NCI-H128 (cell line): ENCODE results near the gene CNOT6L.
A peak's percentile ranks its signal among the peaks of the same experiment; 100 is the strongest.
"Not testable (repeated sequence)": the region's sequence is repeated elsewhere in the genome, so short reads cannot be mapped to it uniquely, and the experiment has no call there.

Experiments used
- DNase-seq: peaks from one replicate; lab custom pipeline; 2025; ENCODE audit not compliant: unreplicated experiment; lab: John Stamatoyannopoulos, UW

The CNOT6L gene

DNA sequence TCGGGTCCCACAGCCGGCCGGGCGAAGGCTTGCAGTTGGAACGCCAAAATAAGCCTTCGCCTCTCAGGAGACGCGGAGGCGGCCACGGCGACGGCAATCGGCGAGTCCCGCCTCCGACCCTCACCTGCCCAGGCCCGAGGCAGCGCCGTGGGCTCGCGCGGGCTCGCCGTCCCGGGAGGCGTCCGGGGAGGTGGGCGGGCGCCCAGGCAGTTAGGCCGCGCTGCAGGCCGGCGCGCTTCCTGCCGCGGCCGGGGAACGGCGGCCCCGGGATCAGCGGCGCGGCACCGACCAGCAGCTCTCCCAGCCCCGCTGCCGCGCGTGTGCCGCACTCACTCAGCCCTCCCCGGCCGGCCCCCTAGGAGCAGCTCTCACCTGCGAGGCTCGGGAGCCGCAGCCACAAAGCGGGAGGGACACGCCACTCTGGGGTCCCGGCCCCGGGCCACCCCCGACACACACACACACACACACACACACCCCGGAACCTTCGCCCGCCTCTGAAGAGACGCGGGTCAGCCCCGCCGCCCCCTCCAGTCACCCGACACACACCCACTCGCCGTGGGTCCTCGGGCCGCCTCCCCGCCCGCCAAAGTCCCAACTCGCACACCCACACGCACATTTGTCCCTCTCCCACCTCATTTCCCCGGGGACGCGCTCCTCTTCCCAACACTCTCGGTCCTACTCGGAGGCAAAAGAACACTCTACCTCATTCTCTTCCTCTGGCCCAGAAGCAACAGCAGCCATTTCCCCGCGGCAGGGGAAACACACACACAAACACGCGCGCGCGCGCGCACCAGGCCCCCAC lies at the start of gene CNOT6L:
CNOT6L (minus strand) TSS at position 767 of the 802 bp plus-strand sequence; CDS start at position 707, 60 bp downstream.
- no peak for DNase-seq

DNA sequence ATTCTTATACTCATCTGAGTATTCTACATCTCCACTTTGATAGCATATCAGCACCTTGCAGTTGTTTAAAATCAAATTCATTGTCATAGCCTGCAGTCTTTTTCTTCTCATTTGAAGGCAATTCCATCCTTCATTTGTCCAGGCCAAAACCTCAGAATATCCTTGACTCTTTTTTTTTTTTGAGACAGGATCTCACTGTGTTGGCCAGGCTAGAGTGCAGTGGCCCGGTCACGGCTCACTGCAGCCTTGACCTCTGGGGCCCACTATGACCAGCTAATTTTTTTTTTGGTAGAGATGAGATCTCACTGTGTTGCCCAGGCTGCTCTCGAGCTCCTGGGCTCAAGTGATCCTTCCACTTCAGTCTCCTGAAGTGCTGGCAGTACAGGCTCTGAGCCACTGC lies 46.1 kb upstream of the CNOT6L start:
- no peak for DNase-seq

DNA sequence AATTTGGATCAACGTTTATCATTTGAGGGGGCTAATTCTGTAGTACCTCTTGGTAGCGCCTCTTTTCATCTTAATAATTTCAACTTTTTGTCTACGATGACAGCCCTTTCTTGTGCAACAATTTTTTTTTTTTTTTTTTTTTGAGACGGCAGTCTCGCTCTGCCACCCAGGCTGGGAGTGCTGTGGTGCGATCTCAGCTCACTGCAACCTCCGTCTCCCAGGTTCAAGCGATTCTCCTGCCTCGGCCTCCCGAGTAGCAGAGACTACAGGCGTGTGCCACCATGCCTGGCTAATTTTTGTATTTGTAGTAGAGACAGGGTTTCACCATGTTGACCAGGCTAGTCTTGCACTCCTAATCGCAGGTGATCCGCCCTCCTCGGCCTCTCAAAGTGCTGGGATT lies 44.2 kb upstream of the CNOT6L start:
- not testable (repeated sequence) for DNase-seq

DNA sequence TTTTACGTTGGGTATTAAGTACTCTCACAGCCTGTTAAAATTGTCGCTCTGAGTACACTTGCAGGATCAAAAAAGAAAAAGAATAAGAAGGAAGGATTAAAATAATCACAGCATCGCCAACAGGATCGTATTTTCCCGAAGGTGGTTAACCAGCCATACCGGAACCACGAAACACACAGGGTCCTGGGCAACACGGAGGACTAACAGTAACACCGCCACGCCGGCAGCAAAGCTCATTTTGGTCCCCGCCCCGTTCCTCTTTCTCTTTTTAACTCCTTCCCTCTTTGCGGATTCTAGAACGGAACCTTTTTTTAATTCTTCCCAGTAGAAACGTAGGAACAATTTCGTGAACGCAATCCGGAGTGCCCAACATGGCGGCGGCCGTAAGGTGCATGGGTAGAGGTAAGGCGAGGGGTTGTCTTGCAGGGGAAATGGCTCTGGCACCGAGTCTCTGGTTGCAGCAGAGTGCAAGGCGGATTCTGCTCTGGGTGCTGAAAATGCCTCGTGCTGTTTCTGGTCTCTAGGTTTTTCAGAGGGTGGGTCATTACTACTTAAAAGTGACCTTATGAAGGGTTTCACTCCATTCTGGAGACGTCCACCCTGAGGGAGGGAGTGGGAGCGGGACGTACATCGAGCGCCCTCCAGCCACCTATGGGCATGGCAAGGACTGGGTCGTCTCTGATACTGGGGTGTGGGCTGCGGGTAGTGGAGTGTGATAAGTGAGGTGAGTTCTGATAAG lies 43.5 kb upstream of the CNOT6L start, which contains the start of gene MRPL1:
MRPL1 (plus strand) TSS at position 353 of the 739 bp plus-strand sequence; CDS start at position 372, 19 bp downstream.
- DNase-seq = peak; percentile 66

DNA sequence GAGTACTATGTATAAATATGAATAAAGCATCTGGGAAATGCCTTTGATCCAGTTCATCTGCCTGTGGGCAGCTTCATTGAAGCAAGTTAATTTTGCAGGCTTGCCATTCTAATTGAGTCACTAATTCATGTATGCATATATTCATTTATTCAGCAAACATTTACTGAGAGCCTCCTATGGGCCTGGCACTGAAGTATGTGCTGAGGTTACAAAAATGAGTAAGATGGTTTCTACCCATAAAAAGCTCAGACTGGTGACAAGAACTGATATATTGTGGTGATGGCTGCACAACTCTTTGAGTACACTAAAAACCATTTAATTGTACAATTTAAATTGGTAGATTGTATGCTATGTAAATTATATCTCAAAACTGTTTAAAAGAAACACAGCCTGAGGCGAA lies 42.3 kb upstream of the CNOT6L start:
- DNase-seq = no peak

DNA sequence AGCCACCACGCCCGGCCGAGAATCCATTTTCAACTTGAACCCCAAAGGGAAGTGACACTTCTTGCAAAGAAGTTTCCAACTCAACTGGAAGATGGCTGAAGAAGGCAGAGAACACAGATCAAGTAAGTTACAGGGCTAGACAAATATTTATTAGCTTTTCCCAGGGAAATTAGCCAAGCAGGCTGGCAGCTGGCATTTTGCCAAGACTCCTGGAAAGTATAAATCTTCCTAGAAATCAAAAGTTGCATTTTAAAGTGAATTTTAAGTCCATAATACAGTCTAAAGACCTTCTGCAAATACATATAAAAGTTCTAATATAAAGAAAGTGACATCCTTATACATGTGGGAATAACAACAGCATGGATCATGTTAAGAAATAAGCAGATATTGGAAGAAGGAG lies 40.1 kb upstream of the CNOT6L start:
- DNase-seq = no peak

DNA sequence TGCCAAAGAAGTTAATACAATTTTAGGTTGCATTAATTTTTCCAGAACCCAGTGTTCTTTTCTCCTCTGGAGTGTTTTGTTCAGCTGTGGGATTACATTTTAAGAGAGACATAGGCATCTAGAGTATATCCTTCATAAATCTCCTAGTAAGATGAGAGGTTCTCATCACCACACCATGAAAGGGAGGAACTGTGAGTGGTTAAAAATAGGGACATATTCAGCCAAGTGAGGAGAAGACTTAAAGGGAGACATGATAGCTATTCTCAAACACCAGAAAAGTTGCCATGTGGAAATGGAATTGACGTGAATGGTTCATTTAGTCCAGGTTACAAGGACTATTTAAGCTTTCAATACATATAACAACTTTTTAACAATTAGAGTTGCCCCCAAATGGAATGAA lies 37.0 kb upstream of the CNOT6L start:
- no peak for DNase-seq

DNA sequence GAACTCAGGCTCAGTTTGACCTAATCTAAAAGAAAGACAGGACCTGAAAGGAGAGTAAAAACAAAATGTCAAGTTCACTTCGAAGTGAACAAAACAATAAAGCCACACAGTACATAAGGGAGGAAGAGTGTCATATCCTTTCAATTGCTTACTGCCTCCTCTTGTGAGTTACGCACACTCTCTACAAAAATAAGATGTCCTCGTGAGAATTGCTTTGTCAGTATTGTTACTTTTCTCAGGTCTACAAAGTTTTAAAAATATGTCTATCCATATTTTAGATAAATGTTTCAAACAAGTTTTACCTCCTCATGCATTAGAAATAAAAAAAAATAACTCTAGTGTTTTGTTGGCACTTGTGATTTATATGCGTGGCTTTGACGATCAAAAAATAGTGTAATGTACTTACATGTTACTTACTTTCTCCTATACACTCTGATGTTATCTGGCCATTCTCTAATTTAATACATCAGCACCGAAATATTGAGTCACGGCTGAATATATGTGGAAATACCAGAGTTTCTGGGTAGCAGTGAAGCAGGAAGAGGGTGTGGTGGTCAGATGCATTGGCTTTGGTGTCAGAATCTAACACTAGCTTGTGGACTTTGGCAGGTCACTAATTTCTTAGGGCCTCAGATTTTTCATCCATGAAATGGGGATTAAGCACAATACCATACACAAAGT lies 35.4 kb upstream of the CNOT6L start:
- DNase-seq = no peak

DNA sequence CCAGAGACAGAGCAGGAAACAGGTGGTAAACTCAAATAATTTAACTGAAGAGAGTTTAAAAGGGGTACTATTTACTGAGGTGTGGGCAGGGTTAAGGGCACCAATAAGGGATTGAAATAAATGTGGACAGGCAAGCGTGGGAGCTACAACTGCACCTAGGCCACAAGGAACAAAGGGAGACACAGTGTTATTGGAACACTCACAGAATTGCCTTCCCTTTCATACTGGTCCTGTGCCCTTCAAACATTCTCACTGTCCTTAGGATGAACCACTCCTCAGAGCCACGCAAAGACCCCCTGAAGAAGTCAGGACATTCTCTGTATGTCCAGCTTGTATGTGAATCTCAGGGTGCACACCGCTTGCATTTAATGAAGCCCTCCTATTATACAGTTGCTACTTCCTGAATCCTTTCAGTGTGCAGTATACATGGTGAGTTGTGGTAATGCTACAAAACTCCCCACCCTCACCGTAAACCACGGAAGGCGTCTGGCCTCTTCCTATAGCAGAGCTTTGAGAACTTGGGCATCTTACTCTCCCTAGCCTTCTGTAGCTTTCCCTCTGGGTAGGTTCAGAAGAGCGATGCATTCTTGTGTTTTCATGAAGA lies 33.8 kb upstream of the CNOT6L start:
- DNase-seq = no peak

DNA sequence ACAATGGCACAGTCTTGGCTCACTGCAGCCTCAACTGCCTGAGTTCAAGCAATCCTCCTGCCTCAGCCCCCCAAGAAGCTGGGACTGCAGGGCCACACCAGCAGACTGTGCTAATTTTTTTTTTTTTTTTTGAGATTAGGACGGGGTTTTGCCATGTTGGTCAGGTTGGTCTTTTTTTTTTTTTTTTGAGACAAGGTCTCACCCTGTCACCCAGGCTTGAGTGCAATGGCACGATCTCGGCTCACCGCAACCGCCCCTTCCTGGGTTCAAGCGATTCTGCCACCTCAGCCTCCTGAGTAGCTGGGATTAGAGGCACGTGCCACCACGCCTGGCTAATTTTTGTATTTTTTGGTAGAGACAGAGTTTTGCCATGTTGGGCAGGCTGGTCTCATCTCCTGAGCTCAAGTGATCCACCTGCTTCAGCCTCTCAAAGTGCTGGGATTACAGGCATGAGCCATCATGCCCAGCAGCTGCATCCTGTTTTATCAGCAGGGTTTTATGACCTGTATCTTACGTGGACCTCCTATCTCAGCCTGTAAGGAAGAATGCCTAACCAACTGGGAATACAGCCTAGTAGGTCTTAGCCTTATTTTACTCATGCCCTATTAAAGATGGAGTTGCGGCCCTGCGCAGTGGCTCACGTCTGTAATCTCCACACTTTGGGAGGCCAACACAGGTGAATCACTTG lies 30.3 kb upstream of the CNOT6L start:
- DNase-seq = no peak

DNA sequence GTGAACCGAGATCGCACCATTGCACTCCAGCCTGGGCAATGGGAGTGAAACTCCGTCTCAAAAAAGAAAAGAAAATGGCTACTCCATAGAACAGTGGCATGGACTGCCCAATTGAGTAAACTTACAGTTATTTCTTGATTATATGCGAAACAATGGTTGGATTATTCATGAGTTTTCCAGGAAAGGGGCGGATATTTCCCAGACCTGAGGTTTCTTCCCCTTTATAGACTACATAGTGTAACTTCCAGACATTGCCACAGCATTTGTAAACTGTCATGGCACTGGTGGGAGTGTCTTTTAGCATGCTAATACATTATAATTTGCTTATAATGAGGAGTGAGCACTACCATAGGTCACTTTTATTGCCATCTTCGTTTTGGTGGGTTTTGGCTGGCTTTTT lies 29.3 kb upstream of the CNOT6L start:
- no peak for DNase-seq

DNA sequence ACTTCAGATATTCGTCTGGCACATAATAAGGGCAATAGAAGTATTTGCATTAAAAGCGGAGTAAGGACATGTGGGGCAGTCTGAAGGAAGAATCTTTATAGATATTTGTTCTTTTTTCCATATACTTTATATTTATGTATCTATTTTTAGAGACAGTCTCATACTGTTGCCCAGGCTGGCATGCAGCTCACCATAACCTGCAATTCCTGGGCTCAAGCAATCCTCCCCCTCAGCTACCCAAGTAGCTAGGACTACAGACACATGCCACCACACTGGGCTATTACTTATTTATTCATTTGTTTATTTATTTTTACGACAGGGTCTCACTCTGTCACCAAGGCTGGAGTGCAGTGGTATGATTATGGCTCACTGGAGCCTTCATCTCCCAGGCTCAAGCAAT lies 26.8 kb upstream of the CNOT6L start:
- DNase-seq = no peak

DNA sequence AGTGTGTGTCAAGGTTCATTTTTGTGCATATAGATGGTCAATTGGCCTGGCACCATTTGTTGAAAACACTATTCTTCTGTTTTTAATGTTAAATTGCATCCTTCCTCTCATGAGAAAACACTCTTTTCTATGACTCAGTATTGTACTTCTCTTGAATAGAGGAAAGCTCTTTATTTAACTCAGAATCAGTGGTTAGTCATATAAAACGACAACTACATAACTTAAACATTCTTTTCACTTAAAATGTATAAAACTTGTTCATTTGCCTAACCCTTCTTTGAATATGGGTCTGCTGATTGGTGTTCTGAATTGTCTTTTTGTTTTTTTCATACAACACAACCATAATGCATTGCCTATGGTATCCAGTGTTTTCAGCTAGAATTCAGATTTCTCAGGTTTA lies 26.2 kb upstream of the CNOT6L start:
- no peak for DNase-seq

DNA sequence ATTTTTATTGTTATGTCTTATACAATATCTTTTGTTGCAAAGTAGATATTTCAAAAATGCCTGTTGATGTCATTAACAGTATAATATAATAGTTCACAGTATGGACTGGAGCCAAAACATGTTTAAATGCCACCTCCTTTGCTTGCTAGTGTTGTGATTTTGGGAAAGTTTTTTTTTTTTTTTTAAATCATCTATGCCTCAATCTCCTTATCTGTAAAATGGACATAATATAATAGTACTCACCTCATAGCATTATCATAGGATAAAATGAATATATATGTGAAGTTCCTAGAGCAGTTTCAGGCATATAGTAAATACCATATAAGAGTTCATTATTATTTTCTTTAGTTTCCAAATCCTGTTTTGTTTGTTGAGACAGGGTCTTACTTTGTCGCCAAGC lies 25.2 kb upstream of the CNOT6L start:
- no peak for DNase-seq

DNA sequence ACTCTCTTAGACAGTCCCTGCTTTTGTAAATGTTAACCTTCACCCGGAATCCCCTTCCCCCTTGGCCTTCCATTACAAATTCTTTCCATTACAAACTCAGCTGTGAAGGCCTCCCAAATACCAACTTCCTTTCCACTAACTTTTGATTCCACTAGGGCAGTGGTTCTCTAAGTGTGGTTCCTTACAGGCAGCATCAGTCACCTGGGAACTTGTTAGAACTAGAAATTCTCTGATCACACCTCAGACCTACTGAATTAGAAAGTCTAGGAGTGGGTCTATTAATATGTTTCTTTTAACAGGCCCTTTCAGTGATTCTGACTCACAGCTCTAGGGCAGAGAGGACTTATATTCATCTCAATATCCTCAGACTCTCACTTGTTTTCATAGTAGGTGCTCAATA lies 24.5 kb upstream of the CNOT6L start:
- no peak for DNase-seq

DNA sequence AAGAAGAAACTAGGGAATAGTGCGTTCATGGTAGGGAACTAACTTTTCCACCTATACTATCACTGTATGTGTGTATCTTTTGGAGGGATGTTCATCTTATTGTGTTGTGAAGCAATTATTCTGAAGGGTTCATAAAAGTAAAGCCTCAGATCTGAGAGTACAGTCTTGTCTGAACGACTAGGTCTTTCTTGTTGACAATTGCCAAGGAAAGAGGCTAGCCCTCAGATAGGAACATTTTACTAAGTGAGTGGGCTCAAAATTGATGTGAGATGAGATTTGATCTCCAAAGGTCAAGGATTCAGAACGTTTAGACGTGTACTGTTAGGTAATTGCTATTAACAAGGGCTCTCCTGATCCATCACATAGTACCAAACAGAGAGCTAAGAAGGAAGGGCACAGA lies 15.2 kb upstream of the CNOT6L start:
- no peak for DNase-seq

DNA sequence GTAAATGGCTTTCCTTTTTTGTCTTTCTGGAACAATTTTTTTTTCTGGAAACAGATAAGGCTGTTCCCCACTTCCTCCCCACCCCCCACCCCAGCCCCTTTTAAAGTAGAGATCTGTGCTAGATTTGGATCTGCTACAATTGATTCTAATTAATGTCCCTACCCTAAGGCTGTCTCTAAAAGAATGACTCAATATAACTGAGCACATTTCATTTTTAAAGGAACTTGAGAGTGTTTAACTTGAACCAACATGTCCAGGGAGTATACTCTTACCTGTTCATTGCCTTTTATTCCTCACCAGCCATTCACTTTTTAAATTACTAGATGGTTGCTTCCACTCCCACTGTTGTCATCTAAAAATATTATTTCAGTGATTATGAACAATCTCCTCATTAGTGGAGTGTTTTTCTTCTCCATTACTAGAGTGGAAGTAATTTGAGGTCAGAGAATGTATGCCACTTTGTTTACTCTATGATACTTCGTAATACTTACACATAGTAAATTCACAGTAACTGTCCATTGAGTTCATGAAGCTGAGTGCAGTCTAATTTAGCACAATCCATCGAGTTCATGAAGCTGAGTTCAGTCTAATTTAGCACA lies 14.1 kb upstream of the CNOT6L start:
- no peak for DNase-seq

DNA sequence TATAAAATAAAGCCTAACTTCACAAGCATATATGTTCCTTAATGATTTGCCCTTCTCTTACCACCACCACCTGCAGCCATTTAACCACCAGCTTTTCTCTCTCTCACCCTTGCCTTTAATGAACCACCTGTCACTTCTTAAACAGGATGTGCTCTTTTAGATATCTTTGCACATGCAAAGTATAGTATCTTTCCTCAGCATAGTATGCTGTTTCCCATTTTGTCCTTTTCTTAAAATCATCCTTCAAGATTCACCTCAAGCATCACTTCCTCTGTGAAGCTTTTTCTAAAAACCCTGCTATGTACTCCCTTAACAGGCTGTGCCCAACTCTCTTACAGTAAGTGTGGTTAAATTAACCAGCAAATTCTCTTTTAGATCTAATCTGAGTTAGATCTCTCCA lies 8.2 kb upstream of the CNOT6L start:
- DNase-seq = no peak

DNA sequence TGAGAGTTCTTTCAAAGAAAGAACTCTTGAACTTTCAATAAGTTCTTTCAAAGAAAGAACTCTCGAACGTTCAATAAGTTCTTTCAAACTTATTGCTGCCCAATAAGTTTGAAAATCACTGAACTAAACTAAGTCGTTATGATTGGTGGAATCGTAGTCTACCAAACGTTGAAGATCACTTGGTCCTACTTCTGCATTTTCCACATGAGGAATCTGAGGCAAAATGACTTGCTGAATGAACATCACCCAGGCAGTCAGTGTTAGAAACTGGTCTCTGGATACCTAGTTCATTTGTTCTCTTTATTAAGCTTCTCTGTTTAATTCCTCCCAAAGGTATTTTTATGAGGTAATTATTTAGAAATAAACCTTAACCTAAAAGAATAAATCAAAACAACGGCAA lies 7.1 kb upstream of the CNOT6L start:
- DNase-seq = no peak

DNA sequence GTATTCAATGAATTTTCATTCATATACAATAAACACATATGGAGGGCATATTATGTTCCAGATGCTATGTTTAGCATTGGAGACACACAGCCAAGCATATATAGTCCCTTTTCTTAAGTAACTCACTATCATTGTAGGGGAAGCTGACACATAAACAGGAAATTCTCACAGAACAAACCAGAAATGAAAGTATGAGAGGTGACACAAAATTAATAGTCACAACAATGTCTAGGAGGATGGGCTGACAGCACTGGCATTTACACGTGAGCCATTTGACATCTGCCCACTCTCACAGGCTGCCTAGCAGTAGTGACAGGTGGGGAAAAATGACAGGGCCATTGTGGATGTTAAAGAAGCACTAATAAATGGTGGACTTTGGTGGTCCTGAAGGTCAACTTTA lies 2.6 kb upstream of the CNOT6L start:
- no peak for DNase-seq
